ENCODE results near the gene OPTC.
"Not testable (repeated sequence)": the region's sequence is repeated elsewhere in the genome, so short reads cannot be mapped to it uniquely, and the experiment has no call there.

The OPTC gene

GRCh38 chr1:203493901-203494300, at the start of gene OPTC:
TSS of gene OPTC (plus strand) at chr1:203494153. CDS start at chr1:203496006, 1,853 bp downstream.
- no peak for DNase-seq

GRCh38 chr1:203444171-203444576, 49.8 kb upstream of the OPTC start:
- no peak for DNase-seq

GRCh38 chr1:203447151-203447550, 46.8 kb upstream of the OPTC start:
- DNase-seq, result no peak

GRCh38 chr1:203447598-203447997, 46.4 kb upstream of the OPTC start:
- not testable (repeated sequence) for DNase-seq

GRCh38 chr1:203448521-203449061, 45.4 kb upstream of the OPTC start:
- no peak for DNase-seq

- no peak for DNase-seq
Measured at GRCh38 chr1:203450001-203450400, 44.0 kb upstream of the OPTC start.

GRCh38 chr1:203450479-203451149, 43.3 kb upstream of the OPTC start:
- no peak for DNase-seq

GRCh38 chr1:203451836-203452784, 41.8 kb upstream of the OPTC start:
- no peak for DNase-seq

GRCh38 chr1:203453016-203453415, 40.9 kb upstream of the OPTC start:
- no peak for DNase-seq

GRCh38 chr1:203453616-203454015, 40.3 kb upstream of the OPTC start:
- DNase-seq, result no peak

- DNase-seq, result no peak
Measured at GRCh38 chr1:203454986-203455471, 38.9 kb upstream of the OPTC start.

GRCh38 chr1:203455706-203456105, 38.2 kb upstream of the OPTC start:
- no peak for DNase-seq

- DNase-seq, result no peak
Measured at GRCh38 chr1:203456577-203456976, 37.4 kb upstream of the OPTC start.

GRCh38 chr1:203458078-203458477, 35.9 kb upstream of the OPTC start:
- no peak for DNase-seq

- no peak for DNase-seq
Measured at GRCh38 chr1:203459671-203460201, 34.2 kb upstream of the OPTC start.

- peak; percentile 13 for DNase-seq
Measured at GRCh38 chr1:203461717-203462116, 32.2 kb upstream of the OPTC start.

- no peak for DNase-seq
Measured at GRCh38 chr1:203462143-203462542, 31.8 kb upstream of the OPTC start.

- DNase-seq, result no peak
Measured at GRCh38 chr1:203462878-203463277, 31.1 kb upstream of the OPTC start.

- no peak for DNase-seq
Measured at GRCh38 chr1:203463469-203464062, 30.4 kb upstream of the OPTC start.

GRCh38 chr1:203464226-203464625, 29.7 kb upstream of the OPTC start:
- no peak for DNase-seq

GRCh38 chr1:203464743-203465142, 29.2 kb upstream of the OPTC start:
- DNase-seq, result no peak

GRCh38 chr1:203465146-203465798, 28.7 kb upstream of the OPTC start:
- DNase-seq, result no peak

Data from NCI-H2081 treated with DMSO at 0.1 percent for 48 hours (cell line).